Endothelial cell of umbilical vein (primary cell): ENCODE data around the gene NRG3. TPM values are rescaled to one million over a fixed set of nuclear protein-coding genes. Genes with fewer than 3 reads are reported as not detected.

Experiments
- BruUV-seq: library from RNA; stranded (reverse); fragments of 400-500 nt; replicated peaks from 2 replicates; lab custom pipeline; 2021; lab: Mats Ljungman, UMichigan
- CTCF ChIA-PET: fragments of 300-600, 350-600 bp; sonication (Branson Sonifier 250); formaldehyde crosslinking; loops from one replicate; lab custom pipeline; 2021; ENCODE audit warnings: antibody characterized with exemption, inconsistent platforms; lab: Charles Lee
- POLR2A ChIA-PET: fragments of 300-600, 350-600 bp; sonication (Branson Sonifier 250); formaldehyde crosslinking; loops from one replicate; lab custom pipeline; 2021; ENCODE audit warnings: antibody characterized with exemption, inconsistent platforms; lab: Charles Lee
- DNase-seq: peaks from one replicate; pipeline ENCODE4 v3.0.0-alpha.2; 2011; ENCODE audit warnings: low read depth, low spot score
- FAIRE-seq: peaks from 2 replicates; lab custom pipeline; 2011; peaks lifted over from hg19 to GRCh38; lab: Jason Lieb, UNC
- H2AFZ ChIP-seq: 2 replicates; pipeline ENCODE4 v1.6.0; 2012; ENCODE audit warnings: low read depth, low read length, control low read depth, inconsistent platforms
- H3K27ac ChIP-seq: 2 replicates; pipeline ENCODE4 v1.5.1; 2011; ENCODE audit warnings: low read depth, mild to moderate bottlenecking, control low read depth, low read length, moderate library complexity; ENCODE audit not compliant: insufficient read depth
- H3K27me3 ChIP-seq, 2 experiments: 2 replicates each; pipeline versions ENCODE4 v1.6.0 to v1.6.1; 2011; ENCODE audit warnings: low read length in 2 of 2, mixed read lengths in 1 of 2; ENCODE audit not compliant: control insufficient read depth in 2 of 2, insufficient read depth in 2 of 2
- H3K36me3 ChIP-seq, 2 experiments: 2 replicates in 1 of 2; 3 replicates in 1 of 2; pipeline ENCODE4 v1.5.1; 2011; ENCODE audit warnings: low read length in 2 of 2, mild to moderate bottlenecking in 1 of 2, moderate library complexity in 1 of 2; ENCODE audit not compliant: control insufficient read depth in 2 of 2, insufficient read depth in 2 of 2; ENCODE audit errors: extremely low read depth in 1 of 2
- H3K4me1 ChIP-seq: 3 replicates; pipeline ENCODE4 v1.5.1; 2011; ENCODE audit warnings: mild to moderate bottlenecking, low read length; ENCODE audit not compliant: control insufficient read depth, insufficient read depth; ENCODE audit errors: extremely low read depth
- H3K4me2 ChIP-seq: 2 replicates; pipeline ENCODE4 v1.6.1; 2011; ENCODE audit warnings: low read length, control low read depth, mixed read lengths; ENCODE audit not compliant: insufficient read depth
- H3K4me3 ChIP-seq, 3 experiments: fragments of 200-600 bp in 1 of 3; sonication (generic), shearing (Covaris generic) in 1 of 3; replicated peaks in 1 of 3; 2 replicates each; pipeline ENCODE4 v1.5.1; 2011 to 2016; ENCODE audit warnings: control low read depth in 3 of 3, low read length in 3 of 3, mild to moderate bottlenecking in 2 of 3, inconsistent platforms in 1 of 3, low read depth in 1 of 3, moderate library complexity in 1 of 3; ENCODE audit not compliant: insufficient read depth in 1 of 3
- H3K79me2 ChIP-seq: 2 replicates; pipeline ENCODE4 v1.6.0; 2012; ENCODE audit warnings: low read length, inconsistent platforms; ENCODE audit not compliant: control insufficient read depth, insufficient read depth
- H3K9ac ChIP-seq: replicated peaks from 2 replicates; pipeline ENCODE3; 2011; ENCODE audit warnings: low read length, control low read depth; ENCODE audit not compliant: insufficient read depth; ENCODE audit errors: extremely low read depth
- H3K9me1 ChIP-seq: replicated peaks from 3 replicates; pipeline ENCODE4 v1.6.0; 2011; ENCODE audit warnings: mild to moderate bottlenecking, low read length; ENCODE audit not compliant: control insufficient read depth, insufficient read depth; ENCODE audit errors: extremely low read depth
- H3K9me3 ChIP-seq: replicated peaks from 2 replicates; pipeline ENCODE4 v1.5.1; 2012; ENCODE audit warnings: low read length, inconsistent platforms; ENCODE audit not compliant: control insufficient read depth, insufficient read depth
- H4K20me1 ChIP-seq: replicated peaks from 2 replicates; pipeline ENCODE3; 2011; ENCODE audit warnings: mild to moderate bottlenecking, low read length; ENCODE audit not compliant: control insufficient read depth, insufficient read depth; ENCODE audit errors: extremely low read depth
- CTCF ChIP-seq, 2 donors: IDR thresholded peaks; 1 replicate in 1 of 2; 2 replicates in 1 of 2; pipeline ENCODE4 v1.5.1; 2011; ENCODE audit warnings: low read length in 2 of 2, mild to moderate bottlenecking in 2 of 2, moderate library complexity in 2 of 2, control low read depth in 1 of 2, inconsistent platforms in 1 of 2, low read depth in 1 of 2; ENCODE audit not compliant: insufficient read depth in 1 of 2; ENCODE audit errors: extremely low read depth in 1 of 2
- EZH2 ChIP-seq: IDR thresholded peaks from 2 replicates; pipeline ENCODE4 v1.6.1; 2012; ENCODE audit warnings: borderline replicate concordance, low read depth, mild to moderate bottlenecking, moderate library complexity, low read length, inconsistent platforms; ENCODE audit not compliant: severe bottlenecking
- FOS ChIP-seq: IDR thresholded peaks from 2 replicates; pipeline ENCODE4 v1.6.1; 2011; ENCODE audit warnings: mild to moderate bottlenecking, low read length, moderate library complexity, borderline replicate concordance; ENCODE audit not compliant: insufficient read depth
- GATA2 ChIP-seq: IDR thresholded peaks from 2 replicates; pipeline ENCODE4 v1.7.0; 2011; ENCODE audit warnings: low read depth, mild to moderate bottlenecking, moderate library complexity, mixed read lengths, low read length; ENCODE audit not compliant: insufficient read length, insufficient read depth
- dilution Hi-C: fragments of 300-500 bp; cut with MboI; formaldehyde crosslinking; loops from one replicate; pipeline ENCODE4 v1.15.0; 2019; ENCODE audit warnings: low sequenced_read_pairs; ENCODE audit not compliant: extremely low pct_ligation_motif_present
- intact Hi-C: fragments of 100-400 bp; cut with micrococcal nuclease; formaldehyde crosslinking; loops from one replicate; pipeline ENCODE4 v1.10.0; 2022
- polyA plus RNA-seq, 4 experiments: library from polyadenylated mRNA; depleted of rRNA in 3 of 4; stranded (reverse) in 3 of 4; unstranded in 1 of 4; fragments of >200 nt; gene quantifications; 2 replicates each; pipeline versions ENCODE4 v1.2.1 to v1.2.3, GENCODE V29; 2011 to 2012; ENCODE audit warnings: missing spikeins in 1 of 4
- total RNA-seq: library from RNA; stranded (reverse); gene quantifications from 2 replicates; pipeline ENCODE4 v1.2.3, GENCODE V29; 2021

The NRG3 gene
- total and polyA plus RNA-seq, 2 donors (not counting 3 experiments of a cell fraction or from before 2014, with no cell fraction given): 1.9 to 3.9 TPM

DNA sequence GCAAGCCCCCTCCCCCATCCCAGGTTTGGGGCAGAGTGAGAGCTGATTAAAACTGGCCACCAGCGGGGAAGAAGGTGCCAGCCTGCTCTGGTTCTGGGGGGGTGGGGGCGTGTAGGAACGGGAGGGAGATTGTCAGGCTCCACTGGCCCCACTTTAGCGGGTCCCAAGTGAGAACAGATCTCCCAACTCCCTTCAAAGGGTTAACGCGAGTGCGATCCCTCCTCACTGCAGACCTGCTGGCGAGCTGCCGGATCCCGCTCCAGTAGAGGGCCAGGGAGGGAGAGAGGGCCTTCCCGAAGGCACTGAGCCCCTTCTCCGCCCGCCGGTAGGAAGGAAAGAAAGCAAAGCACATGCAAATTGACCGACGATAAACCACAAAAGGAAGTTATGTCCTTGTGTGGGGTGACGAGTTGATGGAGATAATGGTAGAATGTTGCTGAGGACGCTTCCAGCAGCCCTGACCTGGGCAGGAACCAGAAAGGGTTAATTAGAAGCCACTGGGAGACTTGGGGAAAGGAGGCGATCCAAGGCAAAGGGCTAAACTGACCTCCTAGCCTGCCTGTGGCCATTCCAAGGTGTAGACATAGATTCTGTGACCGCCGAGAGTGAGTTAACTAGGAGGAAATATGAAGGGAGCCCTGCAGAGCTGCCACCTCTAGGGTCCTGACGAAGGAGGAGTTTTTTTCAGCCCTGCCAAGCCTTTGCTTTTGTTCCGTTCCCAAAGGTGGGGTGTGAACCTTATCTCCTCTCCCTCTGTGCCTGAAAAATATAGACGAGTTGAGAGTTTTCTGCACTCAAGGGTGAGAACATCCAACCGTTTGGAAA, 1.5 kb downstream of the NRG3 start:
- FAIRE-seq: peak; percentile 52
- no peaks in the 10 kb centered on the region for H3K79me2 ChIP-seq
- H3K9ac ChIP-seq: peak overlapping the region; percentile 46
- no peaks in the 10 kb centered on the region for H3K36me3 ChIP-seq
- intact Hi-C loops: loop anchor here (2.0 kb wide), 2 partner anchors 44 to 82 kb away; no protein-coding TSS in a partner anchor
- no peak overlapping the region for H3K27ac ChIP-seq
- peak overlapping the region; percentile 66 for H3K4me2 ChIP-seq
- DNase-seq: peak; percentile 52
- H3K4me3 ChIP-seq: peak overlapping the region; percentile 39 to 72 (median 52)
- H2AFZ ChIP-seq: peak overlapping the region; percentile 55
- no peaks in the 10 kb centered on the region for H3K9me3 ChIP-seq
- no TSS peak for BruUV-seq
- TF ChIP-seq GATA2 (peak; percentile 40), FOS (no peak), CTCF (IDR thresholded peaks at IDR 0.05; ENCODE audit: extremely low read depth in 1 of 2, insufficient read depth in 1 of 2, low read depth in 1 of 2, low read length in 2 of 2) (peak in 1 of 2 donors; percentile 6), EZH2 (peak; percentile 19)
- dilution Hi-C loops: no loop called here
- H4K20me1 ChIP-seq: no peaks in the 10 kb centered on the region
- no peaks in the 10 kb centered on the region for H3K9me1 ChIP-seq
- H3K4me1 ChIP-seq: peaks cover 16% of the 10 kb centered on the region
- peaks cover 3 to 9% of the 10 kb centered on the region in 2 experiments for H3K27me3 ChIP-seq
- CTCF ChIA-PET: no interaction called here
- POLR2A ChIA-PET: no interaction called here
